NCI-H1417 treated with DMSO at 0.1 percent for 48 hours (cell line): Measurements from ENCODE around the gene PDE7B.

Source experiments
- DNase-seq: peaks from one replicate; lab custom pipeline; 2025; lab: John Stamatoyannopoulos, UW

Gene PDE7B

GRCh38 chr6:135935941-135936601, 84.6 kb downstream of the PDE7B start:
- peak; percentile 12 for DNase-seq

GRCh38 chr6:135936606-135937005, 85.1 kb downstream of the PDE7B start:
- DNase-seq = no peak

- DNase-seq = no peak
These were observed 85.6 kb downstream of the PDE7B start for GRCh38 chr6:135937106-135937505.

GRCh38 chr6:135938576-135939207, 87.2 kb downstream of the PDE7B start:
- DNase-seq = no peak

GRCh38 chr6:135939208-135939591, 87.7 kb downstream of the PDE7B start:
- no peak for DNase-seq

- DNase-seq = no peak
These were observed 89.2 kb downstream of the PDE7B start for GRCh38 chr6:135940616-135941167.

GRCh38 chr6:135941275-135942025, 89.9 kb downstream of the PDE7B start:
- no peak for DNase-seq

GRCh38 chr6:135944120-135944519, 92.6 kb downstream of the PDE7B start:
- DNase-seq = no peak

GRCh38 chr6:135946674-135947073, 95.2 kb downstream of the PDE7B start:
- DNase-seq = no peak

GRCh38 chr6:135950669-135951068, 99.2 kb downstream of the PDE7B start:
- DNase-seq = no peak

GRCh38 chr6:135951169-135951568, 99.7 kb downstream of the PDE7B start:
- DNase-seq = no peak

GRCh38 chr6:135953818-135954217, 102.3 kb downstream of the PDE7B start:
- no peak for DNase-seq

- DNase-seq = no peak
These were observed 103.6 kb downstream of the PDE7B start for GRCh38 chr6:135955099-135955498.

GRCh38 chr6:135962731-135963130, 111.2 kb downstream of the PDE7B start:
- no peak for DNase-seq

GRCh38 chr6:135970750-135971149, 119.2 kb downstream of the PDE7B start:
- DNase-seq = no peak

- no peak for DNase-seq
These were observed 119.8 kb downstream of the PDE7B start for GRCh38 chr6:135971351-135971750.

- no peak for DNase-seq
These were observed 120.6 kb downstream of the PDE7B start for GRCh38 chr6:135972150-135972549.

- DNase-seq = no peak
These were observed 121.1 kb downstream of the PDE7B start for GRCh38 chr6:135972586-135972985.

- no peak for DNase-seq
These were observed 122.9 kb downstream of the PDE7B start for GRCh38 chr6:135974426-135974825.

GRCh38 chr6:135976585-135976984, 125.1 kb downstream of the PDE7B start:
- no peak for DNase-seq

GRCh38 chr6:135983093-135983492, 131.6 kb downstream of the PDE7B start:
- no peak for DNase-seq

- DNase-seq = no peak
These were observed 132.3 kb downstream of the PDE7B start for GRCh38 chr6:135983718-135984343.
